Measurements from ENCODE around the gene STX8. TPM values are rescaled to one million over a fixed set of nuclear protein-coding genes. Genes with fewer than 3 reads are reported as not detected.

STX8 gene
- total RNA-seq, 1 experiment from 2014 or later, result 50.3 TPM

DNA sequence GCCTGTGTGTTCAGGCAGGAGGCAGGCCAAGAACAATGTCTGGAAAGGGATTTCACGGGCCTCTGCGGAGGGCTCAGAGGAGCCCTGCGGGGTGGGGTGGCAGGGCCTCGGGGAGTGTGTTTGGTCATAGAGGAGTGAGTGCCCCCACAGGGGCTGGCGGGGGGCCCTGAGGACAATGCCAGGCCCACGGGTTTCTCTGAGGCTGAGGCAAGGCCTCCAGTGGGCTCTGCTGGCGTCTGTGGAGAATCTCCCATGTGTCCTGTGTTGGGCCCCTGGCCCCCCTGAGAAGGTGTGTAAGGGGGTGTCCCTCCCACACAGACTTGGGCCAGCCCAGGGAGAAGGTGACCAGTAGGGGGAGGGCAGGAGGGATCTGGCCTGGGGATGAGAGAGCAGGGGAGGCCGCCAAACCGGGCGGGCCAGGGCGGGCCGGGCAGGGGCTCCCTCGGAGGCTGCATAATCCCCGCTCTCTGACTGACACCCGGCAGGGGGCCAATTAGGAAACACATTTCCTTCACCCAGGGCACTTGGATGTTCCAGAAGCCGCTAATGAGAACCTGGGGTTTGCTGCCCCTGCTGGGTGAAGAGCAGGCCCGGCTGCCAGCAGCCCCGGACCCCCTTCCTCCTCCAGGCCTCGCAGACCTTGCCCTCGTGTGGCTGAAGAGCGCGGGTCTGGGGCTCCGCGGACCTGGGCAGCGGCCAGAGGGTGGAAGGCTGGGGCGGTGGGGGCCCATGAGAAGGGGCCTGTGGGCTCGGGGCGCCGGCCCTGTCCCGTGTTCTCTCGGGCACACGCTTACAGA is 350.1 kb downstream of the STX8 start:
- CTCF ChIA-PET, result no interaction called here
- in situ Hi-C loops (cut with HindIII; ENCODE audit: low pct_unique_long_range_greater_than_20kb, low sequenced_read_pairs), result no loop called here
- no peak for TF ChIP-seq SIN3A (IDR thresholded peaks at IDR 0.05; ENCODE audit: borderline replicate concordance, insufficient read depth, low read depth, low read length)
- TF ChIP-seq TCF7L2 (IDR thresholded peaks at IDR 0.05; ENCODE audit: low read depth, low read length), result no peak
- TF ChIP-seq POLR2AphosphoS5 (IDR thresholded peaks at IDR 0.05; ENCODE audit: low read depth, low read length), result no peak
- TF ChIP-seq, protein P1, sequence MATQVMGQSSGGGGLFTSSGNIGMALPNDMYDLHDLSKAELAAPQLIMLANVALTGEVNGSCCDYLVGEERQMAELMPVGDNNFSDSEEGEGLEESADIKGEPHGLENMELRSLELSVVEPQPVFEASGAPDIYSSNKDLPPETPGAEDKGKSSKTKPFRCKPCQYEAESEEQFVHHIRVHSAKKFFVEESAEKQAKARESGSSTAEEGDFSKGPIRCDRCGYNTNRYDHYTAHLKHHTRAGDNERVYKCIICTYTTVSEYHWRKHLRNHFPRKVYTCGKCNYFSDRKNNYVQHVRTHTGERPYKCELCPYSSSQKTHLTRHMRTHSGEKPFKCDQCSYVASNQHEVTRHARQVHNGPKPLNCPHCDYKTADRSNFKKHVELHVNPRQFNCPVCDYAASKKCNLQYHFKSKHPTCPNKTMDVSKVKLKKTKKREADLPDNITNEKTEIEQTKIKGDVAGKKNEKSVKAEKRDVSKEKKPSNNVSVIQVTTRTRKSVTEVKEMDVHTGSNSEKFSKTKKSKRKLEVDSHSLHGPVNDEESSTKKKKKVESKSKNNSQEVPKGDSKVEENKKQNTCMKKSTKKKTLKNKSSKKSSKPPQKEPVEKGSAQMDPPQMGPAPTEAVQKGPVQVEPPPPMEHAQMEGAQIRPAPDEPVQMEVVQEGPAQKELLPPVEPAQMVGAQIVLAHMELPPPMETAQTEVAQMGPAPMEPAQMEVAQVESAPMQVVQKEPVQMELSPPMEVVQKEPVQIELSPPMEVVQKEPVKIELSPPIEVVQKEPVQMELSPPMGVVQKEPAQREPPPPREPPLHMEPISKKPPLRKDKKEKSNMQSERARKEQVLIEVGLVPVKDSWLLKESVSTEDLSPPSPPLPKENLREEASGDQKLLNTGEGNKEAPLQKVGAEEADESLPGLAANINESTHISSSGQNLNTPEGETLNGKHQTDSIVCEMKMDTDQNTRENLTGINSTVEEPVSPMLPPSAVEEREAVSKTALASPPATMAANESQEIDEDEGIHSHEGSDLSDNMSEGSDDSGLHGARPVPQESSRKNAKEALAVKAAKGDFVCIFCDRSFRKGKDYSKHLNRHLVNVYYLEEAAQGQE (IDR thresholded peaks at IDR 0.05; ENCODE audit: insufficient read depth in 1 of 2, low read depth in 2 of 2, low read length in 1 of 2), result no peak
- TF ChIP-seq, protein P2, sequence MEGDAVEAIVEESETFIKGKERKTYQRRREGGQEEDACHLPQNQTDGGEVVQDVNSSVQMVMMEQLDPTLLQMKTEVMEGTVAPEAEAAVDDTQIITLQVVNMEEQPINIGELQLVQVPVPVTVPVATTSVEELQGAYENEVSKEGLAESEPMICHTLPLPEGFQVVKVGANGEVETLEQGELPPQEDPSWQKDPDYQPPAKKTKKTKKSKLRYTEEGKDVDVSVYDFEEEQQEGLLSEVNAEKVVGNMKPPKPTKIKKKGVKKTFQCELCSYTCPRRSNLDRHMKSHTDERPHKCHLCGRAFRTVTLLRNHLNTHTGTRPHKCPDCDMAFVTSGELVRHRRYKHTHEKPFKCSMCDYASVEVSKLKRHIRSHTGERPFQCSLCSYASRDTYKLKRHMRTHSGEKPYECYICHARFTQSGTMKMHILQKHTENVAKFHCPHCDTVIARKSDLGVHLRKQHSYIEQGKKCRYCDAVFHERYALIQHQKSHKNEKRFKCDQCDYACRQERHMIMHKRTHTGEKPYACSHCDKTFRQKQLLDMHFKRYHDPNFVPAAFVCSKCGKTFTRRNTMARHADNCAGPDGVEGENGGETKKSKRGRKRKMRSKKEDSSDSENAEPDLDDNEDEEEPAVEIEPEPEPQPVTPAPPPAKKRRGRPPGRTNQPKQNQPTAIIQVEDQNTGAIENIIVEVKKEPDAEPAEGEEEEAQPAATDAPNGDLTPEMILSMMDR (IDR thresholded peaks at IDR 0.05), result no peak
- no peaks in the 10 kb centered on the region for H3K27me3 ChIP-seq (ENCODE audit: control insufficient read depth, insufficient read depth, low read length)
- POLR2A ChIA-PET, result interaction anchor here (0.6 kb wide), 1 partner anchor 11 kb away, joined by 3 read pairs; no protein-coding TSS in a partner anchor
- no peak overlapping the region for H3K27ac ChIP-seq (ENCODE audit: low read length)
- no peak overlapping the region for H3K4me3 ChIP-seq (ENCODE audit: low read depth in 2 of 2, low read length in 2 of 2)
- H3K36me3 ChIP-seq (ENCODE audit: control insufficient read depth, insufficient read depth, low read length), result no peaks in the 10 kb centered on the region
- H3K4me1 ChIP-seq (ENCODE audit: control insufficient read depth, insufficient read depth, low read length), result no peaks in the 10 kb centered on the region
- H3K9me3 ChIP-seq (ENCODE audit: control insufficient read depth, insufficient read depth, low read depth, low read length), result no peaks in the 10 kb centered on the region
- BruUV-seq (replicated peaks), result no TSS peak
- ATAC-seq (no peak), DNase-seq (ENCODE audit: low read depth, low spot score) (no peak)
- intact Hi-C loops (cut with micrococcal nuclease; ENCODE audit: unreplicated experiment), result no loop called here

DNA sequence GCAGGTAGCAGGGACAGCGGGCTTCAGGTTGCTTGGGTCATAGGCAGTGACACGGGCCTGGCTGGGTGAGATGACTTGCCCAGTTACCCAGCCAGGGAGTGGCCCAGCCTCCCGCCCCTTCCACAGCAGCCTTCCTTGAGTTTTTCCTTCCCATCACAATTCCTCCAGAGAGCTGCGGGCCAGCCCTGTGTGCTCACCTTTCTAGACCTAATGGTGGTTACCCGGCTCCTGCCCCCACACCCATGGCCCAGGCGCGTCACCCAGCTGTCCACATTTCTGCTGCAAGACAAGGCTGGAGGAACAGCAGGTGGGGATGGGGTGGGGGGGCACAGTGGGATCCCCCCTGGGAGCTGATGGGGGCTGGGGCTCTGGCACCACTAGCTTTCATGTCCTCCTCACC is 351.1 kb downstream of the STX8 start:
- Histone ChIP-seq H3K36me3 (ENCODE audit: control insufficient read depth, insufficient read depth, low read length) (no peaks in the 10 kb centered on the region), H3K27ac (ENCODE audit: low read length) (no peak overlapping the region), H3K9me3 (ENCODE audit: control insufficient read depth, insufficient read depth, low read depth, low read length) (no peaks in the 10 kb centered on the region), H3K4me3 (ENCODE audit: low read depth in 2 of 2, low read length in 2 of 2) (no peak overlapping the region), H3K4me1 (ENCODE audit: control insufficient read depth, insufficient read depth, low read length) (no peaks in the 10 kb centered on the region), H3K27me3 (ENCODE audit: control insufficient read depth, insufficient read depth, low read length) (no peaks in the 10 kb centered on the region)
- TF ChIP-seq, protein P1 (IDR thresholded peaks at IDR 0.05; ENCODE audit: insufficient read depth in 1 of 2, low read depth in 2 of 2, low read length in 1 of 2), result no peak
- TF ChIP-seq POLR2AphosphoS5 (IDR thresholded peaks at IDR 0.05; ENCODE audit: low read depth, low read length) (no peak), TCF7L2 (IDR thresholded peaks at IDR 0.05; ENCODE audit: low read depth, low read length) (no peak), SIN3A (IDR thresholded peaks at IDR 0.05; ENCODE audit: borderline replicate concordance, insufficient read depth, low read depth, low read length) (no peak)
- TF ChIP-seq, protein P2 (IDR thresholded peaks at IDR 0.05), result no peak
- intact Hi-C loops (cut with micrococcal nuclease; ENCODE audit: unreplicated experiment) (no loop called here), in situ Hi-C loops (cut with HindIII; ENCODE audit: low pct_unique_long_range_greater_than_20kb, low sequenced_read_pairs) (no loop called here)
- ATAC-seq (no peak), DNase-seq (ENCODE audit: low read depth, low spot score) (no peak)
- no TSS peak for BruUV-seq (replicated peaks)
- ChIA-PET POLR2A (no interaction called here), CTCF (no interaction called here)
